ENCODE data around the gene SKA1.
"Not testable (repeated sequence)": the region's sequence is repeated elsewhere in the genome, so short reads cannot be mapped to it uniquely, and the experiment has no call there.

The SKA1 gene

GRCh38 chr18:50396005-50396660, 21.3 kb downstream of the SKA1 start:
- DNase-seq, result no peak

- DNase-seq, result no peak
Measured at GRCh38 chr18:50397023-50397422, 22.2 kb downstream of the SKA1 start.

- no peak for DNase-seq
Measured at GRCh38 chr18:50398099-50398498, 23.3 kb downstream of the SKA1 start.

- DNase-seq, result no peak
Measured at GRCh38 chr18:50398947-50399346, 24.1 kb downstream of the SKA1 start.

GRCh38 chr18:50399582-50399981, 24.7 kb downstream of the SKA1 start:
- no peak for DNase-seq

GRCh38 chr18:50400438-50400837, 25.6 kb downstream of the SKA1 start:
- DNase-seq, result not testable (repeated sequence)

- DNase-seq, result no peak
Measured at GRCh38 chr18:50401295-50401694, 26.4 kb downstream of the SKA1 start.

GRCh38 chr18:50401888-50402287, 27.0 kb downstream of the SKA1 start:
- DNase-seq, result no peak

- DNase-seq, result not testable (repeated sequence)
Measured at GRCh38 chr18:50404752-50405581, 30.1 kb downstream of the SKA1 start.

GRCh38 chr18:50405582-50406271, 30.9 kb downstream of the SKA1 start:
- DNase-seq, result no peak

- no peak for DNase-seq
Measured at GRCh38 chr18:50409236-50409635, 34.4 kb downstream of the SKA1 start.

GRCh38 chr18:50410008-50410407, 35.2 kb downstream of the SKA1 start:
- DNase-seq, result no peak

GRCh38 chr18:50410894-50411293, 36.0 kb downstream of the SKA1 start:
- no peak for DNase-seq

GRCh38 chr18:50416832-50417231, 42.0 kb downstream of the SKA1 start:
- DNase-seq, result not testable (repeated sequence)

GRCh38 chr18:50417705-50418104, 42.9 kb downstream of the SKA1 start:
- not testable (repeated sequence) for DNase-seq

GRCh38 chr18:50418650-50419049, 43.8 kb downstream of the SKA1 start:
- DNase-seq, result no peak

- no peak for DNase-seq
Measured at GRCh38 chr18:50422286-50422898, 47.5 kb downstream of the SKA1 start.

GRCh38 chr18:50424877-50425690, 50.2 kb downstream of the SKA1 start:
- DNase-seq, result no peak

- no peak for DNase-seq
Measured at GRCh38 chr18:50427896-50428295, 53.0 kb downstream of the SKA1 start.

GRCh38 chr18:50428531-50429206, 53.8 kb downstream of the SKA1 start:
- no peak for DNase-seq

- DNase-seq, result peak; percentile 19
Measured at GRCh38 chr18:50429207-50429948, 54.5 kb downstream of the SKA1 start.

Data from CD4-positive, alpha-beta T cell treated with Interleukin-4 for 4 hours (primary cell).